SU-DHL-6 (cell line): Measurements from ENCODE around the gene ALG3.

Source experiments
- H2AFZ ChIP-seq: fragments of 200-600 bp; sonication (generic); 2 replicates; pipeline ENCODE4 v1.6.1; 2014; ENCODE audit warnings: low read depth, mild to moderate bottlenecking, moderate library complexity, mixed read lengths, antibody characterized with exemption, low read length; ENCODE audit not compliant: severe bottlenecking
- H3F3A ChIP-seq: fragments of 200-600 bp; shearing (Covaris generic); 2 replicates; pipeline ENCODE4 v1.6.0; 2016; ENCODE audit warnings: antibody characterized with exemption, mild to moderate bottlenecking; ENCODE audit not compliant: insufficient read depth
- H3K27ac ChIP-seq: fragments of 200-600 bp; sonication (generic); 2 replicates; pipeline ENCODE4 v1.5.1; 2016; ENCODE audit warnings: low read depth, mild to moderate bottlenecking, low read length, moderate library complexity, mixed read lengths
- H3K27me3 ChIP-seq: fragments of 200-600 bp; sonication (generic), shearing (Covaris generic); 2 replicates; pipeline ENCODE4 v1.6.0; 2014; ENCODE audit warnings: mild to moderate bottlenecking, low read length
- H3K36me3 ChIP-seq: fragments of 200-600 bp; sonication (generic); 2 replicates; pipeline ENCODE4 v1.6.1; 2014; ENCODE audit warnings: mild to moderate bottlenecking, low read length, mixed read lengths
- H3K4me2 ChIP-seq: fragments of 300-600, 200-600 bp; shearing (Covaris generic), sonication (generic); 2 replicates; pipeline ENCODE4 v1.6.0; 2014; ENCODE audit warnings: low read length, low read depth, mild to moderate bottlenecking; ENCODE audit not compliant: poor library complexity, severe bottlenecking
- H3K4me3 ChIP-seq: fragments of 200-600 bp; sonication (generic); 2 replicates; pipeline ENCODE4 v1.5.1; 2014; ENCODE audit warnings: antibody characterized with exemption, low read length, mild to moderate bottlenecking, mixed read lengths; ENCODE audit not compliant: insufficient read depth, poor library complexity, severe bottlenecking
- H3K79me2 ChIP-seq: fragments of 200-600 bp; sonication (generic); 2 replicates; pipeline ENCODE4 v1.6.1; 2014; ENCODE audit warnings: mild to moderate bottlenecking, low read length, moderate library complexity; ENCODE audit not compliant: insufficient read depth
- H3K9ac ChIP-seq: fragments of 200-600 bp; sonication (generic); 2 replicates; pipeline ENCODE4 v1.7.0; 2014; ENCODE audit warnings: mild to moderate bottlenecking, low read length
- H3K9me2 ChIP-seq: fragments of 200-600 bp; sonication (generic); replicated peaks from 2 replicates; pipeline ENCODE4 v1.6.1; 2014; ENCODE audit warnings: low read length; ENCODE audit not compliant: insufficient read depth
- H3K9me3 ChIP-seq: fragments of 200-600 bp; sonication (generic); 2 replicates; pipeline ENCODE4 v1.6.1; 2014; ENCODE audit warnings: low read length, mixed read lengths; ENCODE audit not compliant: insufficient read depth
- H4K20me1 ChIP-seq: fragments of 200-600 bp; sonication (generic); 2 replicates; pipeline ENCODE4 v1.6.1; 2014; ENCODE audit warnings: low read depth, mild to moderate bottlenecking, antibody characterized with exemption, low read length, moderate library complexity, mixed read lengths
- EZH2phosphoT487 ChIP-seq: fragments of 200-600 bp; sonication (generic), shearing (Covaris generic); conservative IDR thresholded peaks from 2 replicates; pipeline ENCODE4 v1.6.1; 2018; ENCODE audit warnings: mild to moderate bottlenecking, antibody characterized with exemption, low read length, moderate library complexity, mixed read lengths
- TF ChIP-seq, protein P1 (sequence below): fragments of 200-600 bp; sonication (generic); IDR thresholded peaks from one replicate; pipeline ENCODE4 v1.5.1; 2017; ENCODE audit warnings: antibody characterized with exemption, mild to moderate bottlenecking, low read length, moderate library complexity; ENCODE audit not compliant: insufficient read depth, poor library complexity, severe bottlenecking

ALG3 gene

DNA sequence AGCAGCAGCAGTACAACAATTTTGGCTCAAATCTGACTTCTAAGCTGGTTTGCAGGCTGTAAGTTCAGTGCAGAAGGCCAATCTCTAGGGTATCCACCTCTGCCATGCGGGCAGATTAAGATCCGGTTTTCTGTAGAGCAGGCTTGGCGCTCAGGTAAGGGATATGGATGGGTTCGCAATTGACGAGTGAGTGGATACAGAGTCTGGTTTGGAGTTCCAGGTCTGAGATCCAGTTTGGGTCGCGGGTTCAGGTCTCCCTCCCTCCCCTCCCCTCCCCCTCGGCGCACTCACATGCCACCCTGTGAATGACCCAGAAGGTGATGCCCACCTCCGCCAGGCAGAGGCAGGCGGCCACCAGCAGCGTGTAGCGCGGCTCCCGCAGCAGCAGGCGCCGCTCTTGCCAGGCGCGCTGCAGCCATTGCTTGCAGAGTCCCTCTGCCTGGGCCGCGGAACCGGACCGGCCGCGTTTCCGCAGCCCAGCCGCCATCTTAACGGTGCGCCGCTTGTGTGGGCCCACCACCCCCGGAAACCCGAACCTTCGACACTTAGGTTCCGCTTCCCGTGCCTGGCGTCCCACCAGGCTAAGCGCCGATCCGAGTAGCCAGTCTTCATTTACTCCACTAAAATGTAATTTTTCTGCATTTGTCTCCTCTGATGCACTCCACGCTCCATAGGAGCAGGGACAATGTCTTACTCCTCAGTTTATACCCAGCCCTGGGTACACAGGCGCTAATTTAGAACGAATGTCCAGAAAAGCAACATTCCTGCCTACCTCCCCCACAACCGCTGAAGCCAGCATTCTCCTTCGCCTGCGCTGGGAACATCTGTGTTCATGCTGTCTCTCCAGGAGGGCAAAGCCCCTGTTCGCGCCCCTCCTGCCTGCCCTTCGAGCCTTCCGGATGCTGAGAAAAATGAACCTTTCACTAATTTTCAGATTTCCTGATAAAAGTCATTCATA lies at the start of gene ALG3:
Gene ALG3 (minus strand): TSS at position 509 of the 958 bp plus-strand sequence. CDS start 22 bp downstream, at position 487.
- peak within 1 kb of the TSS; percentile 98 for H2AFZ ChIP-seq
- H3K9me2 ChIP-seq = no peaks in the 10 kb centered on the region
- H3K27me3 ChIP-seq = no peaks in the 10 kb centered on the region
- H3K27ac ChIP-seq = peak within 1 kb of the TSS; percentile 83
- H3K79me2 ChIP-seq = peaks cover 22% of the 10 kb centered on the region
- no peaks in the 10 kb centered on the region for H3K9me3 ChIP-seq
- peak within 1 kb of the TSS; percentile 94 for H3K9ac ChIP-seq
- no peaks in the 10 kb centered on the region for H3K36me3 ChIP-seq
- TF ChIP-seq, protein P1, sequence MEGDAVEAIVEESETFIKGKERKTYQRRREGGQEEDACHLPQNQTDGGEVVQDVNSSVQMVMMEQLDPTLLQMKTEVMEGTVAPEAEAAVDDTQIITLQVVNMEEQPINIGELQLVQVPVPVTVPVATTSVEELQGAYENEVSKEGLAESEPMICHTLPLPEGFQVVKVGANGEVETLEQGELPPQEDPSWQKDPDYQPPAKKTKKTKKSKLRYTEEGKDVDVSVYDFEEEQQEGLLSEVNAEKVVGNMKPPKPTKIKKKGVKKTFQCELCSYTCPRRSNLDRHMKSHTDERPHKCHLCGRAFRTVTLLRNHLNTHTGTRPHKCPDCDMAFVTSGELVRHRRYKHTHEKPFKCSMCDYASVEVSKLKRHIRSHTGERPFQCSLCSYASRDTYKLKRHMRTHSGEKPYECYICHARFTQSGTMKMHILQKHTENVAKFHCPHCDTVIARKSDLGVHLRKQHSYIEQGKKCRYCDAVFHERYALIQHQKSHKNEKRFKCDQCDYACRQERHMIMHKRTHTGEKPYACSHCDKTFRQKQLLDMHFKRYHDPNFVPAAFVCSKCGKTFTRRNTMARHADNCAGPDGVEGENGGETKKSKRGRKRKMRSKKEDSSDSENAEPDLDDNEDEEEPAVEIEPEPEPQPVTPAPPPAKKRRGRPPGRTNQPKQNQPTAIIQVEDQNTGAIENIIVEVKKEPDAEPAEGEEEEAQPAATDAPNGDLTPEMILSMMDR = no peak
- TF ChIP-seq EZH2phosphoT487 = no peak
- peak within 1 kb of the TSS; percentile 82 for H3K4me2 ChIP-seq
- 0 out of 2 replicates have a peak, but pooled peaks cover 4% of the 10 kb centered on the region for H3F3A ChIP-seq
- H4K20me1 ChIP-seq = no peaks in the 10 kb centered on the region
- peak within 1 kb of the TSS; percentile 97 for H3K4me3 ChIP-seq

DNA sequence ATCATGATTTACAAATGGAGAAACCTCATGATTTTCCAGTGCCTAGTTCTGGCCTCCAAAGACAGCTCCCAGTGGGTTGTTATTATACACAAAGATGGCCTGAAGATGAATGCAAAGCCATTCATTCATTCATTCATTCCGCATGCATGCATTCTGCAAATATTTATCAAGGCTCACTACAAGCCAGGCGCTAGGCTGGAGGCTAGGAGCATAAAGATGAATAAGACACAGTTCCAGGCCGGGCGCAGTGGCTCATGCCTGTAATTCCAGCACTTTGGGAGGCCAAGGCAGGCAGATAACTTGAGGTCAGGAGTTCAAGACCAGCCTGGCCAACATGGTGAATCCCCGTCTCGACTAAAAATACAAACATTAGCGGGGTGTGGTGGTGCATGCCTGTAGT lies 47.9 kb upstream of the ALG3 start:
- no peaks in the 10 kb centered on the region for H3K9me2 ChIP-seq
- TF ChIP-seq, protein P1 = no peak
- no peak for TF ChIP-seq EZH2phosphoT487

DNA sequence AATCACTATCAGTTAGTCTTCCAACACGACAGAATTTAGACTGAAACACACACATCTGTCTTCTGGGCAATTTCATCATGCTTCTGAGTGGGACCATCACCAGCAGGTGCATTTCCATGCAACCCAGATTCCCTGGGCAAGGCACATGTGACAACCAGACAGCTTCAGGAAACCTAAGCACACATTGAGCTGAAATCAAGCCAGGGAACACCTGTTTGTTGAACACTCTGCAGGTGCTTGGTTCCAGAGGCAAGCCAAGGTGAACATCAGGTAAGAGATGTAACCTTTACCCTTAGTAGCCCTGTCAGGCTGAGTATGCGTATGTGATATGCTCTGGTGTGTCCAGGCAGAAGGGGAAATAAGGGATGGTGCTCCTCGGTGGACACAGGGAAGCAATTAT lies 47.0 kb upstream of the ALG3 start:
- H3K4me2 ChIP-seq = no peak overlapping the region
- H3K9ac ChIP-seq = no peak overlapping the region
- H3F3A ChIP-seq = no peaks in the 10 kb centered on the region
- no peaks in the 10 kb centered on the region for H4K20me1 ChIP-seq
- no peaks in the 10 kb centered on the region for H3K27me3 ChIP-seq
- no peak for TF ChIP-seq EZH2phosphoT487
- TF ChIP-seq, protein P1 = no peak
- H3K36me3 ChIP-seq = peaks cover 7% of the 10 kb centered on the region; the same call in 1 of the 2 replicates
- H2AFZ ChIP-seq = no peak overlapping the region
- peaks cover 15% of the 10 kb centered on the region for H3K79me2 ChIP-seq
- no peaks in the 10 kb centered on the region for H3K9me2 ChIP-seq
- H3K4me3 ChIP-seq = no peak overlapping the region
- no peaks in the 10 kb centered on the region for H3K9me3 ChIP-seq
- no peak overlapping the region for H3K27ac ChIP-seq

More for the DNA sequence above, 47.9 kb upstream of the ALG3 start:
- Histone ChIP-seq H4K20me1 (no peaks in the 10 kb centered on the region), H3K79me2 (peaks cover 16% of the 10 kb centered on the region), H3K4me3 (no peak overlapping the region), H3K4me2 (no peak overlapping the region), H3K9ac (no peak overlapping the region), H3K27ac (no peak overlapping the region), H3F3A (no peaks in the 10 kb centered on the region), H3K27me3 (no peaks in the 10 kb centered on the region), H3K36me3 (peaks cover 7% of the 10 kb centered on the region; the same call in 1 of the 2 replicates), H2AFZ (no peak overlapping the region), H3K9me3 (no peaks in the 10 kb centered on the region)
